HepG2 (cell line): ENCODE measurements around the gene POLR2H. TPM values are rescaled to one million over a fixed set of nuclear protein-coding genes. Genes with fewer than 3 reads are reported as not detected.
A peak's percentile ranks its signal among the peaks of the same experiment; 100 is the strongest.

Experiments
- FOXM1 ChIP-seq: sonication (generic); formaldehyde crosslinking; IDR thresholded peaks from 2 replicates; pipeline ENCODE4 v1.5.0; 2020; ENCODE audit warnings: missing genetic modification reagents
- FUBP1 ChIP-seq: sonication (generic); formaldehyde crosslinking; IDR thresholded peaks from 2 replicates; pipeline ENCODE4 v1.5.1; 2020; ENCODE audit warnings: missing genetic modification reagents, mild to moderate bottlenecking, borderline replicate concordance
- HNF1B ChIP-seq: sonication (generic); formaldehyde crosslinking; IDR thresholded peaks from 2 replicates; pipeline ENCODE4 v1.5.1; 2020; ENCODE audit warnings: mild to moderate bottlenecking, moderate library complexity, missing genetic modification reagents
- MAX ChIP-seq: IDR thresholded peaks from 2 replicates; pipeline ENCODE4 v1.6.1; 2012; ENCODE audit warnings: inconsistent platforms
- MTERF4 ChIP-seq: sonication (generic); formaldehyde crosslinking; IDR thresholded peaks from 2 replicates; pipeline ENCODE4 v1.8.0; 2023; ENCODE audit warnings: mild to moderate bottlenecking, missing genetic modification reagents
- NFE2L2 ChIP-seq: fragments of 150-350 bp; IDR thresholded peaks from 2 replicates; pipeline ENCODE4 v1.6.1; 2014; ENCODE audit warnings: low read length
- PRDM15 ChIP-seq: sonication (generic); formaldehyde crosslinking; IDR thresholded peaks from 2 replicates; pipeline ENCODE4 v1.4.0; 2020; ENCODE audit warnings: missing genetic modification reagents
- SP1 ChIP-seq, 2 experiments: fragments of 450-650 bp in 1 of 2; sonication (generic) in 1 of 2; formaldehyde crosslinking in 1 of 2; IDR thresholded peaks; 2 replicates each; pipeline versions ENCODE4 v1.4.0 to v1.6.1; 2016 to 2020; ENCODE audit warnings: missing genetic modification reagents in 1 of 2
- ZHX2 ChIP-seq, 2 experiments: sonication (generic) in 1 of 2; formaldehyde crosslinking in 1 of 2; IDR thresholded peaks; 2 replicates each; pipeline versions ENCODE4 v1.6.1 to v1.9.0; 2014 to 2022; ENCODE audit warnings: antibody characterized with exemption in 1 of 2, borderline replicate concordance in 1 of 2, inconsistent platforms in 1 of 2, low read depth in 1 of 2, missing genetic modification reagents in 1 of 2
- ZNF33B ChIP-seq: sonication (generic); formaldehyde crosslinking; IDR thresholded peaks from 2 replicates; pipeline ENCODE4 v1.5.1; 2020; ENCODE audit warnings: mild to moderate bottlenecking, missing genetic modification reagents
- ZNF446 ChIP-seq: sonication (generic); formaldehyde crosslinking; IDR thresholded peaks from 2 replicates; pipeline ENCODE4 v1.5.0; 2020; ENCODE audit warnings: mild to moderate bottlenecking, missing genetic modification reagents
- ZSCAN5A ChIP-seq: sonication (generic); formaldehyde crosslinking; IDR thresholded peaks from 2 replicates; pipeline ENCODE4 v1.8.0; 2022; ENCODE audit warnings: mild to moderate bottlenecking, missing genetic modification reagents, borderline replicate concordance
- polyA plus RNA-seq, 8 experiments: library from polyadenylated mRNA; depleted of rRNA in 3 of 8; stranded (reverse) in 7 of 8; unstranded in 1 of 8; fragments of >200 nt; fragmentation: Illumina TruSeq in 4 of 8; extraction: Trizol in 4 of 8; gene quantifications; 2 replicates each; pipeline versions ENCODE4 v1.2.1 to v1.2.3, GENCODE V29; 2011 to 2016; ENCODE audit warnings: low read depth in 4 of 8, missing spikeins in 1 of 8, mixed read lengths in 1 of 8; ENCODE audit not compliant: insufficient read depth in 1 of 8
- total RNA-seq, 5 experiments: library from RNA; depleted of rRNA; stranded (reverse); fragments of >200 nt; fragmentation: Illumina TruSeq; extraction: Trizol; gene quantifications; 2 replicates each; pipeline ENCODE4 v1.2.3, GENCODE V29; 2016; ENCODE audit warnings: low read depth in 1 of 5

POLR2H gene
- total and polyA plus RNA-seq, 2 of the 13 experiments (the other 11 are each of a cell fraction or from before 2014, with no cell fraction given) = 118 to 194 TPM

GRCh38 chr3:184361532-184361931, at the start of gene POLR2H, which contains the start of gene CLCN2 (continued):
- TF ChIP-seq FUBP1 (CRISPR knock-in tag) (no peak), ZHX2 (IDR thresholded peaks at IDR 0.05; ENCODE audit: low read depth) (no peak), ZHX2 (CRISPR knock-in tag; IDR thresholded peaks at IDR 0.05; ENCODE audit: borderline replicate concordance) (no peak), MAX (peak; percentile 54; the same call in 1 of the 2 replicates), FOXM1 (CRISPR knock-in tag) (no peak), ZNF33B (CRISPR knock-in tag) (no peak), MTERF4 (CRISPR knock-in tag) (no peak; the same call in 1 of the 2 replicates), HNF1B (CRISPR knock-in tag) (no peak), ZSCAN5A (CRISPR knock-in tag) (no peak), PRDM15 (CRISPR knock-in tag) (peak; percentile 86; the same call in 1 of the 2 replicates), SP1 (IDR thresholded peaks at IDR 0.05) (no peak), SP1 (CRISPR knock-in tag; IDR thresholded peaks at IDR 0.05) (no peak), NFE2L2 (no peak), ZNF446 (no peak)
